NCI-H2029 (cell line): Measurements from ENCODE around the gene RIMBP3C.
"Not testable (repeated sequence)": the region's sequence is repeated elsewhere in the genome, so short reads cannot be mapped to it uniquely, and the experiment has no call there.

ENCODE experiments used
- DNase-seq: peaks from one replicate; lab custom pipeline; 2025; lab: John Stamatoyannopoulos, UW

Gene RIMBP3C

GRCh38 chr22:21571679-21572078, 20.4 kb upstream of the RIMBP3C start:
- DNase-seq = no peak

GRCh38 chr22:21570398-21570797, 19.1 kb upstream of the RIMBP3C start:
- DNase-seq = no peak

- DNase-seq = no peak
Observed at GRCh38 chr22:21569459-21570170, 18.4 kb upstream of the RIMBP3C start.

GRCh38 chr22:21569076-21569427, 17.8 kb upstream of the RIMBP3C start:
- not testable (repeated sequence) for DNase-seq

- no peak for DNase-seq
Observed at GRCh38 chr22:21568347-21569075, 17.2 kb upstream of the RIMBP3C start.

- peak; percentile 43 for DNase-seq
Observed at GRCh38 chr22:21567456-21568346, 16.4 kb upstream of the RIMBP3C start, which contains the start of gene UBE2L3. TSS of gene UBE2L3 (plus strand) at chr22:21567714. CDS start at chr22:21567745, 31 bp downstream.

GRCh38 chr22:21564411-21564810, 13.2 kb upstream of the RIMBP3C start:
- no peak for DNase-seq

- DNase-seq = no peak
Observed at GRCh38 chr22:21563912-21564311, 12.7 kb upstream of the RIMBP3C start.

- not testable (repeated sequence) for DNase-seq
Observed at GRCh38 chr22:21560657-21561056, 9.4 kb upstream of the RIMBP3C start.

GRCh38 chr22:21559345-21560125, 8.3 kb upstream of the RIMBP3C start:
- DNase-seq = not testable (repeated sequence)

- DNase-seq = not testable (repeated sequence)
Observed at GRCh38 chr22:21550678-21551047, 598 bp downstream of the RIMBP3C start.

GRCh38 chr22:21550008-21550677, 1.1 kb downstream of the RIMBP3C start:
- DNase-seq = not testable (repeated sequence)

GRCh38 chr22:21549558-21549957, 1.7 kb downstream of the RIMBP3C start:
- DNase-seq = not testable (repeated sequence)

GRCh38 chr22:21544432-21545322, 6.6 kb downstream of the RIMBP3C start:
- DNase-seq = not testable (repeated sequence)

GRCh38 chr22:21539862-21540261, 11.4 kb downstream of the RIMBP3C start:
- not testable (repeated sequence) for DNase-seq

GRCh38 chr22:21532863-21533648, 18.2 kb downstream of the RIMBP3C start:
- DNase-seq = not testable (repeated sequence)

- not testable (repeated sequence) for DNase-seq
Observed at GRCh38 chr22:21531525-21531924, 19.7 kb downstream of the RIMBP3C start.

GRCh38 chr22:21526705-21527500, 24.4 kb downstream of the RIMBP3C start:
- DNase-seq = not testable (repeated sequence)
